Aorta (tissue), 5 donors: ENCODE results near the gene SPPL2B. TPM values are rescaled to one million over a fixed set of nuclear protein-coding genes. Genes with fewer than 3 reads are reported as not detected.

ENCODE experiments used
- ATAC-seq: fragments of 200-7000 bp; cut with Tn5 transposase; one replicate; pipeline ENCODE4 v1.9.1; 2022; ENCODE audit warnings: moderate library complexity; ENCODE audit not compliant: low FRiP score
- DNase-seq, 2 donors: peaks; one replicate each; pipeline ENCODE4 v3.0.0-alpha.2; 2020
- H3K27ac ChIP-seq, 2 donors: one replicate each; pipeline ENCODE4 v1.5.1; 2013; ENCODE audit warnings: low read length in 2 of 2, mild to moderate bottlenecking in 2 of 2, moderate library complexity in 2 of 2, control low read depth in 1 of 2, inconsistent platforms in 1 of 2, low read depth in 1 of 2
- H3K27me3 ChIP-seq, 2 donors: one replicate each; pipeline ENCODE4 v1.6.1; 2013; ENCODE audit warnings: control low read depth in 1 of 2, low read length in 1 of 2, mild to moderate bottlenecking in 1 of 2, moderate library complexity in 1 of 2; ENCODE audit not compliant: insufficient read depth in 2 of 2, control insufficient read depth in 1 of 2
- H3K36me3 ChIP-seq, 2 donors: one replicate each; pipeline ENCODE4 v1.6.1; 2013; ENCODE audit warnings: control low read depth in 1 of 2, low read length in 1 of 2, mild to moderate bottlenecking in 1 of 2; ENCODE audit not compliant: insufficient read depth in 2 of 2, control insufficient read depth in 1 of 2
- H3K4me1 ChIP-seq, 2 donors: one replicate each; pipeline ENCODE4 v1.6.1; 2013; ENCODE audit warnings: low read length in 2 of 2, control low read depth in 1 of 2, mild to moderate bottlenecking in 1 of 2, moderate library complexity in 1 of 2; ENCODE audit not compliant: insufficient read depth in 2 of 2, control insufficient read depth in 1 of 2
- H3K4me3 ChIP-seq, 2 donors: one replicate each; pipeline ENCODE4 v1.5.1; 2013; ENCODE audit warnings: low read length in 2 of 2, control low read depth in 1 of 2, mild to moderate bottlenecking in 1 of 2
- H3K9me3 ChIP-seq: one replicate; pipeline ENCODE4 v1.6.1; 2013; ENCODE audit warnings: mild to moderate bottlenecking, low read length; ENCODE audit not compliant: control insufficient read depth
- WGBS, 2 donors: extraction: QIAGEN DNeasy Blood & Tissue Kit; methylation state at CpG; one replicate each; pipeline ENCODE4 v1.1.7; 2013; 5-methylcytosine and 5-hydroxymethylcytosine counted together
- intact Hi-C, 2 donors: fragments of 100-400 bp; cut with DNase I; formaldehyde crosslinking; loops; one replicate each; pipeline versions ENCODE4 v1.14.2 to v1.15.0; 2022
- polyA plus RNA-seq, 2 donors: library from polyadenylated mRNA; stranded (reverse); fragments of 200-250 nt; gene quantifications; one replicate each; pipeline ENCODE4 v1.2.3, GENCODE V29; 2013
- total RNA-seq, 2 donors: library from RNA; stranded (reverse); fragmentation: NEBNext Ultra II Directional; extraction: Animal tissue kit (Norgen Biotek cat#: 25700); gene quantifications; one replicate each; pipeline ENCODE4 v1.2.1, GENCODE V29; 2021
- donor health status: healthy with polysubstance abuse.
- donor health status: Bipolar disorder and iron deficiency.
- donor health status: DM: no; HTN: no; CAD: no.
- donor health status: DM: no; HTN: no; CAD: no.
- donor health status: DM: yes; HTN: yes; CAD: no.

The SPPL2B gene
- total and polyA plus RNA-seq, 4 donors, result 13.3 to 78.1 (median 39.2) TPM

DNA sequence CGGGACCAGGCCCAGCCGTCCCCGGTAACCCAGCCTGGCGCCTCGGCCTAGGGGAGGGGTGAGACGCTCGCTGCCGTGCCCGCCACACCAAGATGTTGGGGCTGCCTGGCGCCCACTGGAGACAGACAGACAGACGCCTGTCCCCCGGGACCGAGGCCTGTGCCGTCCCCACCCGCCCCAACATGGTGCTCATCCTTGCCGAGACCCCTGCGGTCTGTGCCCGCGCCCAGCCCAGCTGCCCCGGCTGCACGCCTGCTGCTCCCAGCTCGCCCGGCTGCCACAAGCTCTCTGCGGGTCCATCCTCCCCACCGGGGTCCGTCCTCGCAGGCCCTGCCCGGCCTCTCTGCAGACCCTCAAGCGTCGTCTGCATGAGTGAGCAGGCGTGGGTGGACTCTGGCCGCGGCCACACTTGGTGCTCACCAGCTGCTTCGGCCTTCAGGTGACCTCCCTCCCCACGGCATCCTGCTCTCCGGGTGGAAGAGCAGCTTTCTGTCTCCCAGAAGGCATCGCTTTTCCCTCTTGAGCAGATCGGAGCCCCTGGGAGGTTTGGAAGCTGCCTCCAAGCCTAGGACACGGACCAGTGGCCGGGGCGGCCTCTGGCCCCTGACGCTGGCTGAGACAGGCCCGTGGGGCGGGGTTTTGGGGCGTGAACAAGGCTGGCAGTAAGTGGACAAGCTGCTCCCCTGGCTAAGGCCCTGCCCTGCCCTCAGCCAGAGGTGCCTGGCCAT, 24.8 kb downstream of the SPPL2B start:
- DNase-seq (peak in 1 of 2 donors; percentile 46), ATAC-seq (no peak)
- 89 to 90% methylated on average over 37 to 45 of the region's 45 CpGs for WGBS, 2 donors
- Histone ChIP-seq H3K27ac (no peak overlapping the region), H3K4me1 (no peaks in the 10 kb centered on the region), H3K27me3 (no peaks in the 10 kb centered on the region), H3K36me3 (no peaks in the 10 kb centered on the region), H3K4me3 (no peak overlapping the region), H3K9me3 (no peaks in the 10 kb centered on the region)
- intact Hi-C loops, result no loop called here

DNA sequence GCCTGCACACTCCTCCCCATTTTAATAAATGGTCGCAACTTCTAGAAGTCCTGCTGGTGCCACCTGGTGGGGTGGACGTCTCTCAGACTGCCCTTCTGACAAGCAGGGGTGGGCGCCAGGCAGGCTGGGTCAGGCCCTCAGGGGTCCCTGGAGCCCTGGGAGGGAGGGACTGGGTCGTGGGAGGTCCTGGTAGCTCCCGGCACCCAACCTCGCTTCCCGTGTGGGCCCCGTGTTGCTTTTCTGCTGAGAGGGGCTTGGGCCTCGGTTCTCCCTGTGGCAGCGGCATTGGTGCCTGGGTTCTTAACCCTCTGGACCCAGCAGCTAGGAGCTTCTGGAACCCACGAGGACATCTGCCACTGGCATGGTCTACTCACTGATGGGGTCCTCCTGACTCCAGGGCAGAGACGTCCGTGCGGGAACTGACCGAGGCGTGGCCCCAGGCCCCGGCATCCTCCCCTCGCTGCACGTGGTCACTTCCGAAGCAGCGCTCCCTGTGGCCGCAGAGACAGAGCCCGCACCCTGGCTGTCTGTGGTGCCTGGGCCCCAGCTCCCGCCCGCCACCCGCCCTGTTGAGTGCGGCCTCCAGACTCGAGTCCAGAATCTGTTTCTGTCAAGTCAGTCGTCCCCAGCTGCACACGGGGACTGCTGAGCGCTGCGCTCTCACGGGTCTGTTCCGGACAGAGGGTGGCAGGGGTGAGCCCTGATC, 25.6 kb downstream of the SPPL2B start:
- Histone ChIP-seq H3K4me1 (no peaks in the 10 kb centered on the region), H3K27me3 (no peaks in the 10 kb centered on the region), H3K36me3 (no peaks in the 10 kb centered on the region), H3K4me3 (no peak overlapping the region), H3K27ac (no peak overlapping the region), H3K9me3 (no peaks in the 10 kb centered on the region)
- intact Hi-C loops, result no loop called here
- ATAC-seq (no peak), DNase-seq (no peak)
- WGBS, 2 donors, result 89% methylated on average over 34 of the region's 34 CpGs

DNA sequence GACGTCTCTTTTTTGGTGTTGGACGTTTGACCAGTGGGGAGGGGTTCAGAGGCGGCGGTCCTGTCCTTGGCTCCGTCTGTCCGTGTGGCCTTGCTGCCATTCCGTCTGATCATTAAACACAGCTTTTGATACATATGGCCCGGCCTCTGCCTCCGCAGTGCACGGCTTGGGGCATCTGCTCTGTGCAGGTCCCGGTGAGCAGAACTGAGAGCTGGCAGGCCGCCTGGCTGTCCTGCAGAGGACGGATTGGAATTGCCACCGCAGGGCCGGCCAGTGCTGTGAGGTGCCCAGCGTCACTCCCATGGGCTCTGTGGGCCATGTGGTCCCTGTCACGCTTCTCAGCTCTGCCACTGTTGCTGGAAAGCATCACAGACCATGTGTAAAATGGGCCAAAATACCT, 26.2 kb downstream of the SPPL2B start:
- H3K4me3 ChIP-seq, result no peak overlapping the region
- no peak for DNase-seq
- no peak for ATAC-seq
- WGBS, 2 donors, result 82 to 87% methylated on average over 17 of the region's 17 CpGs
- intact Hi-C loops, result no loop called here
- no peak overlapping the region for H3K27ac ChIP-seq
- no peaks in the 10 kb centered on the region for H3K27me3 ChIP-seq
- no peaks in the 10 kb centered on the region for H3K4me1 ChIP-seq
- no peaks in the 10 kb centered on the region for H3K9me3 ChIP-seq
- no peaks in the 10 kb centered on the region for H3K36me3 ChIP-seq

DNA sequence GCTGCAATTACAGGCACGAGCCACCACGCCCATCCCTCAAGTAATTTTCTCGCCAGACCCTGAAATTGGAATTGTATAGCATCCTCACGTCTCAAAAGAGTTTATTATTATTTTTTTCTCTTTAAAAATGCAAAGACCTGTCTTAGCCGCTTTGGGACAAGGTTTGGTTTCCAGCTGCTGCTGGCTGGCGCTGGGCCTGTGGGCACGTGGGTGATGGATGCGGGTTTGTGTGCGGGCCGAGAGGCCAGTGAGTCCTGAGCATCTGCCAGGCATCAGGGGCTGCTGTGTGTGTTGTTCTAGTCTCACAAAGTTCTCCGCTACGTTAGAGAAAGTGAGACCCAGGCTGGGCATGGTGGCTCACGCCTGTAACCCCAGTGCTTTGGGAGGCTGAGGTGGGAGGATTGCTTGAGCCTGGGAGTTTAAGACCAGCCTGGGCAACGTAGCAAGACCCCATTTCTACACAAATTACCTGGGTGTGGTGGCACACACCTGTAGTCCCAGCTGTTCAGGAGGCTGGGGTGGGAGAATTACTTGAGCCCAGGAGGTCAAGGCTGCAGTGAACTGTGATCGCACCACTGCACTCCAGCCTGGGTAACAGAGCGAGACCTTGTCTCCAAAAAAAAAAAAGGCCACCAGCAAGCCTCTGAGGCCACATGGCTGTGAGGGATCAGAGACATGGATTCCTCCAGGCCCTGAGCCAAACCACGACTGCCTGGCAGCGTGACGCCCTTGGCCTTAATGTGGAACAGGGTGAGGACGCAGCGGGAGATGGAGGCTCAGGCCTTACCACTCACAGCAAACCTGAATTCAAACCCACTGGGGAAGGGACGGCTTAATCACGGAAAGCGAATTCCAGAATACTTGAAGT, 26.9 kb downstream of the SPPL2B start:
- 88 to 91% methylated on average over 24 of the region's 24 CpGs for WGBS, 2 donors
- Histone ChIP-seq H3K27ac (no peak overlapping the region), H3K9me3 (no peaks in the 10 kb centered on the region), H3K36me3 (no peaks in the 10 kb centered on the region), H3K4me3 (no peak overlapping the region), H3K4me1 (no peaks in the 10 kb centered on the region), H3K27me3 (no peaks in the 10 kb centered on the region)
- ATAC-seq (no peak), DNase-seq (no peak)
- intact Hi-C loops, result no loop called here

DNA sequence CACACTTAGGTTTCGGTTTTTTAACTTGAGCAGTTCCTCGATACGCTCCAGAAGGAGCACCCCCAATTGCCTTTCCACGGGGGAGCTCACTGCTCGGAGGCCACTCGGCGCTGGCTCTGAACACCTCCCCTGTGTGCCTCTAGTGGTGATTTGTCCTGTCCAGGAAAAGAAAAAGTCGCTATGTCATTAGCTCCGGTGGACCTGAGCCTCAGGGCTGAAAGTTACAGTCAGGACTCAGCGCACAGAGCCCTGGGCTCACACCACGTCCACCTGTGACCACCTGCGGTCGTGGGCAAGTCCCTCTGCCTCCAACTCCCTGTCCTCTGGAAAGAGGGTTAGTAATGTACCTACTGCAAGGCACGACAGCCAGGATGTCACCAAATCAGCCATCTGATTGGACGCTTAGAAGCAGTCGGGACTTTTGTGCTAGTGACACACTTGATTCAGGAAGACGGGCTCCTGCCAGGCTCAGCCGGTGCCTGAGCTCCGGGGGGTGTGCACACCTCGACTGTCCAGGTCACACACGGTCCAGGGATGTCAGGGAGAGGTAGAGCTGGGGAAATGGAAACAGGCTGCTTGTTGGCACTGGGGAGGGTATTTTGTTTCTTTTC, 27.7 kb downstream of the SPPL2B start:
- Histone ChIP-seq H3K4me1 (no peaks in the 10 kb centered on the region), H3K36me3 (no peaks in the 10 kb centered on the region), H3K9me3 (no peaks in the 10 kb centered on the region), H3K27me3 (no peaks in the 10 kb centered on the region), H3K27ac (no peak overlapping the region), H3K4me3 (no peak overlapping the region)
- WGBS, 2 donors, result 81 to 83% methylated on average over 21 of the region's 21 CpGs
- DNase-seq, result no peak
- intact Hi-C loops, result no loop called here
- no peak for ATAC-seq

DNA sequence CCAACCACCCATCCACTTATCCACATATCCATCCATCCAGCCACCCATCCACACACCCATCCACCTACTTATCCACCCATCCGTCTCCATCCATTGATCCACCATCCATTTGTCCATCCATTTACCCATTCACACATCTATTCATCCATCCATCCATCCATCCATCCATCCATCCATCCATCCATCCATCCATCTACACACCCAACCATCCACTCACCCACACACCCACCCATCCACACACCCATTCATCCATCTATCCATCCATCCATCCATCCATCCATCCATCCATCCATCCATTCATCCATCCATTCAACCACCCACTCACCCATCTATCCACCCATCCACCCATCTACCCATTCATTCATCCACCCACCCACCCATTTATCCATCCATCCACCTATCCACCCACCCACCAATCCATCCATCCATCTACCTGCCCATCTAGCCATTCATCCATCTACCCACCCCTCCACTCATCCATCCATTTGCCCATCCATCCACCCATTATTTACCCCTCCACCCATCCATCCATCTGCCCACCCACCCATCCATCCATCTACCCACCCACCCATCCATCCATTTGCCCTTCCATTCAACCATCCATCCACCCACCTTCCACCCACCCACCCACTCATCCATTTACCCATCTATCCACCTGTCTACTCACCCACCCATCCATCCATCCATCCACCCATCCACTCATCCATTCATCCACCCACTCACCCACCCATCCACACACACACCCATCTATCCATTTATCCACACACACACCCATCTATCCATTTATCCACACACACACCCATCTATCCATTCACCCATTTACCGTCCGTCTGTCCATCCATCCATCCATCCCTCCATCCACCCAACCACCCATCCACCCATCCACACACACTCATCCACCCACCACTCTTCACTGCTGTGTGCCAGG, 29.1 kb downstream of the SPPL2B start:
- Histone ChIP-seq H3K27me3 (no peaks in the 10 kb centered on the region), H3K9me3 (no peaks in the 10 kb centered on the region), H3K36me3 (no peaks in the 10 kb centered on the region), H3K27ac (no peak overlapping the region), H3K4me3 (no peak overlapping the region), H3K4me1 (no peaks in the 10 kb centered on the region)
- 94 to 97% methylated on average over 3 of the region's 3 CpGs for WGBS, 2 donors
- ATAC-seq (no peak), DNase-seq (no peak)
- intact Hi-C loops, result no loop called here

DNA sequence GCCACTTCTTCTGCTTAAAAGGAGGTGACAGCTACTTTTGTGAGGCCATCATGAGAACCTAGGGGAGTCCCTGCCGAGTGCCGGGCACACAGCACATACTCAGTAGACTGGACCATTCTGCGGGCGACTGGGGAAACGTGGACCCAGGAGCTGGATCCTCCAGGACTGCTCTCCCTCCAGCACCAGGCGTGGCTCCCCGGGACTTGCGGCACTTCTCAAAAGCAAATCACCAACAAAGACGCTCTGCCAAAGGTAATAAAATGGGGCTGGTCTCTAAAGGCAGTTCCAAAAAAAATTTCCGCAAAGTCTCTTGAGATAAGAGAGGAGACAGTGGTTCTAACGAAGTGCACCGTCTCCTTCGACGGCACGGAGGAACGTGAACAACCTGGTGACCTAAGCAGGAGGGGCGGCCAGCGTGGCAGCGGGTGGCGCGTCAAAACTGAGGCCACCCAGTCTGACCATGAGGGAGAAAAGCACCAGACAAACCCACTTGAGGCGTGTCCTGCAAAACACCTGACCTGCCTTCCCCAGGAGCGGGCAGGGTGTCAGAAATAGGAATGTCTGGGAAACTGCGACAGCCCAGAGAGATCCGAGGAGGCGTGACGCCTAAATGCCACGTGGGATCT, 30.2 kb downstream of the SPPL2B start:
- no peak for DNase-seq
- Histone ChIP-seq H3K4me3 (no peak overlapping the region), H3K36me3 (no peaks in the 10 kb centered on the region), H3K27ac (no peak overlapping the region), H3K4me1 (no peaks in the 10 kb centered on the region), H3K9me3 (no peaks in the 10 kb centered on the region), H3K27me3 (peaks cover 0 to 1% of the 10 kb centered on the region in 2 donors)
- ATAC-seq, result no peak
- intact Hi-C loops, result no loop called here
- 78% methylated on average over 28 of the region's 28 CpGs for WGBS, 2 donors
